WI38 (cell line): Measurements from ENCODE around the gene KCNQ2.

Experiments used
- H3K4me3 ChIP-seq: 2 replicates; pipeline ENCODE4 v1.5.1; 2011; ENCODE audit warnings: low read depth, mild to moderate bottlenecking, control low read depth, low read length
- TF ChIP-seq, protein P1 (sequence below): IDR thresholded peaks from 2 replicates; pipeline ENCODE4 v1.5.1; 2012; ENCODE audit warnings: low read depth, mild to moderate bottlenecking, control low read depth, low read length

KCNQ2 gene

DNA sequence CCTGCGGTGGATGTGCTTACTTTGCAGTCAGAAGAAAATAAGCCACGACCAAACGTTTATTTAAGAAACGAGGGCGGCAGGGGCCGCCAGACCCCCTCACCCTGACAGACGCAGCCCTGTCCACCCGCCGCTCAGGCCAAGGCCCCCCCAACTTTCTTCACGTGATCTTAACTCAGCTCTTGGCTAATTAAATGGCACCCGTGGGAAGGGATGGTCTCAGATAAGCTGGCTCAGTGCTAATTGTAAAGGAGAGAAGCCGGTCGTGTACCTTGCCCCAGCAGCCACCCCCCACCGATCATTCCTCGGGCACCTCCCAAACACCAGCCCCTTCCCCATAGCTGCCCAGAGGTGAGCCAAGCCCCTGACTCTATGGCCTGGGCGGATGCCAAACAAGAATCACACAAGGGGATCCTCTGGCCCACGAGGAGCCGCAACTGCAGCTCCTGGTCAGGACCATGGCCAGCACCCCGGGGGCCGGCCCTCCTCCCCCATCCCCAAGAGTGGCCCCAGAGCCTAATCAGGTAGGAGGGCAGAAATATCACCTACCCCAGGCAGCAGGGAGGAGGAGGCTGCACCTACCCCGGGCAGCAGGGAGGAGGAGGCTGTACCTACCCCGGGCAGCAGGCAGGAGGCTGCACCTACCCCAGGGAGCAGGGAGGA, 11.2 kb downstream of the KCNQ2 start:
- H3K4me3 ChIP-seq = no peak overlapping the region
- TF ChIP-seq, protein P1, sequence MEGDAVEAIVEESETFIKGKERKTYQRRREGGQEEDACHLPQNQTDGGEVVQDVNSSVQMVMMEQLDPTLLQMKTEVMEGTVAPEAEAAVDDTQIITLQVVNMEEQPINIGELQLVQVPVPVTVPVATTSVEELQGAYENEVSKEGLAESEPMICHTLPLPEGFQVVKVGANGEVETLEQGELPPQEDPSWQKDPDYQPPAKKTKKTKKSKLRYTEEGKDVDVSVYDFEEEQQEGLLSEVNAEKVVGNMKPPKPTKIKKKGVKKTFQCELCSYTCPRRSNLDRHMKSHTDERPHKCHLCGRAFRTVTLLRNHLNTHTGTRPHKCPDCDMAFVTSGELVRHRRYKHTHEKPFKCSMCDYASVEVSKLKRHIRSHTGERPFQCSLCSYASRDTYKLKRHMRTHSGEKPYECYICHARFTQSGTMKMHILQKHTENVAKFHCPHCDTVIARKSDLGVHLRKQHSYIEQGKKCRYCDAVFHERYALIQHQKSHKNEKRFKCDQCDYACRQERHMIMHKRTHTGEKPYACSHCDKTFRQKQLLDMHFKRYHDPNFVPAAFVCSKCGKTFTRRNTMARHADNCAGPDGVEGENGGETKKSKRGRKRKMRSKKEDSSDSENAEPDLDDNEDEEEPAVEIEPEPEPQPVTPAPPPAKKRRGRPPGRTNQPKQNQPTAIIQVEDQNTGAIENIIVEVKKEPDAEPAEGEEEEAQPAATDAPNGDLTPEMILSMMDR = no peak

DNA sequence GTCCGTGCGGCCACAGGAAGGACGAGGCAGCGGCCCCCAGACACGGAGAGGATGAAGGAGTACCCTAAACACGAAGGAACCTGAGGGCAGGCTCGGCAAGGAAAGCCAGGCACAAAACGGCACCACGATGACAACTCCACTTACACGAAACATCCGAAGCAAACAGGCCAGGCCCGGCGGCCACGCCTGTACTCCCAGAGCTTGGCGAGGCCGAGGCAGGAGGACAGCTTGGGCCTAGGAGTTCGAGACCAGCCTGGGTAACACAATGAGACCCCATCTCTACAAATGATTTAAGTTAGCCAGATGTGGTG, 13.4 kb downstream of the KCNQ2 start:
- TF ChIP-seq, protein P1 = no peak
- no peak overlapping the region for H3K4me3 ChIP-seq

GRCh38 chr20:63458170-63459069, 14.0 kb downstream of the KCNQ2 start:
- H3K4me3 ChIP-seq = no peak overlapping the region
- TF ChIP-seq, protein P1 = no peak

DNA sequence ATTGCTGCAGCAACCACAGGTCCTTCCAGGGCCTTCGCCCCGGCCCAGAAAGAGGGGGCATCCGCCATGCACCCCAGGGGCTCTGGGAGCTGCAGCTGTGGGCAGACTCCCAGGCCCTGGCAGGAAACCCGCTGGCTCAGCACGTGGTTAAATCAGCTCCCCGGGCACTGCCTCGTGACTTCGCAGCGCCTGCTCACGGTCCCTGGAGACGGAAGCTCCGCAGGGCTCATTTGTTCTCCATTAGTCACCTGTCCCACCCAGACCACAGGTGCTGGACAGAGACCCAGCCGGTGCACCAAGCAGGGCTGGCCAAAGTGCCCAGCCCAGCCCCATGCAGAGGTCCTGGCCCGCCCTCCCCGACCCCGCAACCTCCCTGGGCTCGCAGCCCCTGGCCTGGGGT, 14.7 kb downstream of the KCNQ2 start:
- TF ChIP-seq, protein P1 = no peak

DNA sequence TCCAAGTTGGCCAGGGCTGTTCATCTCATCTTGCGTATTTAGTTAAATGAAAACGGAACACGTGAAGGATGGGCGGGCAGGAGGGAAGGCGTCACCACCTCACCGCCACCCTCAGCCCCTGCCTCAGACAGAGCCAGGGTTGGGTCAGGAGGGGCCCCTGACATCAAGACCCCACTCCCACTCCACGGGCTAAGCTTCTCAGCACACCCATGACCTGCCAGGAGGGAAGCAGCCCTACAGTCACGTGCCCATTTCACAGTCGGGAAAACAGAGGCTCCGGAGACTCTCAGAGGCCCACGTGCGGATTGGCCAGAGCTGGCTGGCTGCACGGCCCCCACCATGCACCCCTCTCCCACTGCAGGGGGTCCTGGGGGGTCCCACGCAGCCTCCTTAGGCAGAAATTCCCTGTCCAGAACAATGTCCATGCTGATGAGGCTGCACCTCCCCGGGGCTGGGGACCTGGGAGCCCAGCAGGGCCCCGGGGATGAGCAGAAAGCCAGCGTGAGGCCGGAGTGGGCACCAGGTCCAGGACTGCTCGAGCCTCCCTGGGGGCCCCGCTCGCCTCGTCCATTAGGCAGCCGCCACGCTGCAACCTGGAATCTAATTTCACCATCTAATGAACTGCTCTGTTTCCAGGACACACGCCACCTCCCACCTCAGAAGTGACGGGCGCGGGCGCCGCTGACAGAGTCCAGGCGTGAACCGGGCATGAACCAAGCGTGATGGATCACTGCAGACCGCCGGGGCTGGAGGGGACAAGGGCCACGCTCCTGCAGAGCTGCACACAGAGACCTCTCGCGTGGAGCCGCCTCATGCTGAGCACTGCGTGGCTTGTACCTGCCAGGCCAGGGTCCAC, 15.8 kb downstream of the KCNQ2 start:
- TF ChIP-seq, protein P1 = no peak
- H3K4me3 ChIP-seq = no peak overlapping the region

More for the DNA sequence above, 14.7 kb downstream of the KCNQ2 start:
- H3K4me3 ChIP-seq = no peak overlapping the region

- H3K4me3 ChIP-seq = no peak overlapping the region
- TF ChIP-seq, protein P1 = no peak
These were observed 16.9 kb downstream of the KCNQ2 start for GRCh38 chr20:63455568-63455859.
